IPS-15b (cell line): ENCODE measurements around the gene BNC2.

Source experiments
- H3K27me3 ChIP-seq: one replicate; pipeline ENCODE4 v1.6.1; 2013; ENCODE audit warnings: low read length; ENCODE audit not compliant: control insufficient read depth, insufficient read depth
- H3K36me3 ChIP-seq: one replicate; pipeline ENCODE4 v1.6.1; 2013; ENCODE audit warnings: low read length; ENCODE audit not compliant: control insufficient read depth, insufficient read depth
- H3K4me1 ChIP-seq: one replicate; pipeline ENCODE4 v1.6.1; 2013; ENCODE audit warnings: mild to moderate bottlenecking, low read length; ENCODE audit not compliant: control insufficient read depth, insufficient read depth
- H3K4me3 ChIP-seq: one replicate; pipeline ENCODE4 v1.5.1; 2013; ENCODE audit warnings: low read depth, low read length
- H3K9ac ChIP-seq: one replicate; pipeline ENCODE4 v1.6.1; 2013; ENCODE audit warnings: low read depth, mild to moderate bottlenecking, low read length
- H3K9me3 ChIP-seq: one replicate; pipeline ENCODE4 v1.6.1; 2013; ENCODE audit warnings: mild to moderate bottlenecking, low read length; ENCODE audit not compliant: control insufficient read depth, insufficient read depth

The BNC2 gene

GRCh38 chr9:16825971-16826625, 44.4 kb downstream of the BNC2 start:
- no peaks in the 10 kb centered on the region for H3K9me3 ChIP-seq
- no peak overlapping the region for H3K4me3 ChIP-seq
- no peaks in the 10 kb centered on the region for H3K36me3 ChIP-seq
- H3K9ac ChIP-seq: peak overlapping the region; percentile 8
- peaks cover 24% of the 10 kb centered on the region for H3K4me1 ChIP-seq
- no peaks in the 10 kb centered on the region for H3K27me3 ChIP-seq

GRCh38 chr9:16825331-16825725, 45.1 kb downstream of the BNC2 start:
- Histone ChIP-seq H3K4me3 (no peak overlapping the region), H3K4me1 (peaks cover 24% of the 10 kb centered on the region), H3K9me3 (no peaks in the 10 kb centered on the region), H3K27me3 (no peaks in the 10 kb centered on the region), H3K9ac (peak overlapping the region; percentile 8), H3K36me3 (no peaks in the 10 kb centered on the region)

- no peaks in the 10 kb centered on the region for H3K9me3 ChIP-seq
- H3K27me3 ChIP-seq: no peaks in the 10 kb centered on the region
- H3K36me3 ChIP-seq: no peaks in the 10 kb centered on the region
- peaks cover 24% of the 10 kb centered on the region for H3K4me1 ChIP-seq
- H3K9ac ChIP-seq: no peak overlapping the region
- H3K4me3 ChIP-seq: no peak overlapping the region
These were observed 45.7 kb downstream of the BNC2 start for GRCh38 chr9:16824545-16825330.

- Histone ChIP-seq H3K4me3 (no peak overlapping the region), H3K9me3 (no peaks in the 10 kb centered on the region), H3K27me3 (no peaks in the 10 kb centered on the region), H3K9ac (no peak overlapping the region), H3K4me1 (peaks cover 21% of the 10 kb centered on the region), H3K36me3 (no peaks in the 10 kb centered on the region)
These were observed 46.6 kb downstream of the BNC2 start for GRCh38 chr9:16823906-16824305.

- H3K4me3 ChIP-seq: no peak overlapping the region
- H3K36me3 ChIP-seq: no peaks in the 10 kb centered on the region
- peaks cover 25% of the 10 kb centered on the region for H3K4me1 ChIP-seq
- no peak overlapping the region for H3K9ac ChIP-seq
- no peaks in the 10 kb centered on the region for H3K27me3 ChIP-seq
- no peaks in the 10 kb centered on the region for H3K9me3 ChIP-seq
These were observed 49.1 kb downstream of the BNC2 start for GRCh38 chr9:16821344-16821743.

- Histone ChIP-seq H3K9me3 (no peaks in the 10 kb centered on the region), H3K36me3 (no peaks in the 10 kb centered on the region), H3K4me3 (no peak overlapping the region), H3K27me3 (no peaks in the 10 kb centered on the region), H3K4me1 (peaks cover 20% of the 10 kb centered on the region), H3K9ac (no peak overlapping the region)
These were observed 53.0 kb downstream of the BNC2 start for GRCh38 chr9:16817514-16817913.

- peaks cover 21% of the 10 kb centered on the region for H3K4me1 ChIP-seq
- no peaks in the 10 kb centered on the region for H3K9me3 ChIP-seq
- H3K9ac ChIP-seq: no peak overlapping the region
- no peaks in the 10 kb centered on the region for H3K27me3 ChIP-seq
- no peak overlapping the region for H3K4me3 ChIP-seq
- no peaks in the 10 kb centered on the region for H3K36me3 ChIP-seq
These were observed 53.5 kb downstream of the BNC2 start for GRCh38 chr9:16817002-16817401.

GRCh38 chr9:16816011-16816410, 54.5 kb downstream of the BNC2 start:
- no peaks in the 10 kb centered on the region for H3K27me3 ChIP-seq
- H3K9me3 ChIP-seq: no peaks in the 10 kb centered on the region
- H3K4me1 ChIP-seq: peaks cover 26% of the 10 kb centered on the region
- no peak overlapping the region for H3K9ac ChIP-seq
- H3K4me3 ChIP-seq: no peak overlapping the region
- H3K36me3 ChIP-seq: no peaks in the 10 kb centered on the region

GRCh38 chr9:16815079-16815478, 55.4 kb downstream of the BNC2 start:
- Histone ChIP-seq H3K27me3 (no peaks in the 10 kb centered on the region), H3K36me3 (no peaks in the 10 kb centered on the region), H3K9ac (no peak overlapping the region), H3K4me3 (no peak overlapping the region), H3K4me1 (peaks cover 26% of the 10 kb centered on the region), H3K9me3 (no peaks in the 10 kb centered on the region)

- Histone ChIP-seq H3K4me1 (peaks cover 33% of the 10 kb centered on the region), H3K36me3 (no peaks in the 10 kb centered on the region), H3K27me3 (no peaks in the 10 kb centered on the region), H3K9ac (no peak overlapping the region), H3K9me3 (no peaks in the 10 kb centered on the region), H3K4me3 (no peak overlapping the region)
These were observed 56.6 kb downstream of the BNC2 start for GRCh38 chr9:16813838-16814237.

GRCh38 chr9:16811987-16812685, 58.3 kb downstream of the BNC2 start:
- H3K9ac ChIP-seq: no peak overlapping the region
- peaks cover 35% of the 10 kb centered on the region for H3K4me1 ChIP-seq
- no peaks in the 10 kb centered on the region for H3K9me3 ChIP-seq
- H3K36me3 ChIP-seq: no peaks in the 10 kb centered on the region
- H3K27me3 ChIP-seq: no peaks in the 10 kb centered on the region
- no peak overlapping the region for H3K4me3 ChIP-seq
